ENCODE measurements around the gene GNAL.
A peak's percentile ranks its signal among the peaks of the same experiment; 100 is the strongest.

GNAL gene

GRCh38 chr18:11688972-11689668 is at the start of gene GNAL:
Gene GNAL, plus strand, starts transcription at chr18:11689264. Its CDS starts 300 bp downstream, at chr18:11689564.
- Histone ChIP-seq H3K4me3 (ENCODE audit: low read depth, low read length) (peak within 1 kb of the TSS; percentile 77), H3K4me1 (ENCODE audit: control insufficient read depth, insufficient read depth, low read length) (peaks cover 4% of the 10 kb centered on the region; the same call in 1 of the 2 replicates), H3K9me3 (ENCODE audit: control insufficient read depth, insufficient read depth, low read depth, low read length) (no peaks in the 10 kb centered on the region), H3K36me3 (ENCODE audit: control insufficient read depth in 2 of 2, insufficient read depth in 1 of 2, low read length in 2 of 2) (no peaks in the 10 kb centered on the region), H3K27ac (ENCODE audit: extremely low read depth, low read depth, low read length) (peak within 1 kb of the TSS; percentile 95)
- ChIA-PET CTCF (interaction anchor here (0.5 to 3.2 kb wide), 5 partner anchors 33 to 245 kb away, joined by 3 to 12 read pairs (median 4); no protein-coding TSS in a partner anchor), POLR2A (interaction anchor here (0.7 to 1.3 kb wide), 2 partner anchors 33 to 220 kb away, joined by 3 read pairs; no protein-coding TSS in a partner anchor)
- peak; percentile 51; the same call in 1 of the 2 replicates for TF ChIP-seq ZNF664 (tag by site-specific recombination; IDR thresholded peaks at IDR 0.05)
- no peak for TF ChIP-seq ZNF544 (tag by site-specific recombination; IDR thresholded peaks at IDR 0.05)
- no peak for TF ChIP-seq ZNF175 (tag by site-specific recombination; IDR thresholded peaks at IDR 0.05)
- TF ChIP-seq ZNF791 (tag by site-specific recombination; IDR thresholded peaks at IDR 0.05): no peak
- peak; percentile 57; the same call in 1 of the 2 replicates for TF ChIP-seq BCL11B (tag by site-specific recombination; IDR thresholded peaks at IDR 0.05; ENCODE audit: low read depth)
- peak; percentile 50 for TF ChIP-seq ZBTB11 (tag by site-specific recombination; conservative IDR thresholded peaks at IDR 0.05; ENCODE audit: low read depth)
- peak; percentile 93 for TF ChIP-seq ZNF626 (tag by site-specific recombination; IDR thresholded peaks at IDR 0.05)
- TF ChIP-seq ZNF580 (tag by site-specific recombination; IDR thresholded peaks at IDR 0.05): peak; percentile 91
- peak; percentile 38 for TF ChIP-seq FEZF1 (tag by site-specific recombination; IDR thresholded peaks at IDR 0.05)
- TF ChIP-seq ZNF692 (tag by site-specific recombination; IDR thresholded peaks at IDR 0.05): peak; percentile 94
- no peak for TF ChIP-seq ZNF426 (tag by site-specific recombination; IDR thresholded peaks at IDR 0.05)
- TF ChIP-seq ZNF518A (tag by site-specific recombination; conservative IDR thresholded peaks at IDR 0.05; ENCODE audit: low read depth): peak; percentile 45; the same call in 1 of the 2 replicates
- no peak for TF ChIP-seq ZNF26 (tag by site-specific recombination; IDR thresholded peaks at IDR 0.05)
- peak; percentile 94 for TF ChIP-seq KLF17 (tag by site-specific recombination; IDR thresholded peaks at IDR 0.05)
- TF ChIP-seq ZNF513 (tag by site-specific recombination; IDR thresholded peaks at IDR 0.05): peak; percentile 36
- TF ChIP-seq ZNF2 (tag by site-specific recombination; IDR thresholded peaks at IDR 0.05): peak; percentile 79
- peak; percentile 76 for TF ChIP-seq PRDM4 (tag by site-specific recombination; IDR thresholded peaks at IDR 0.05)
- no peak for TF ChIP-seq ZNF311 (tag by site-specific recombination; IDR thresholded peaks at IDR 0.05; ENCODE audit: borderline replicate concordance)

All from HEK293 (cell line).